ENCODE results near the gene MAP2K2. TPM values are rescaled to one million over a fixed set of nuclear protein-coding genes. Genes with fewer than 3 reads are reported as not detected.
A peak's percentile ranks its signal among the peaks of the same experiment; 100 is the strongest.

Gene MAP2K2
- total and polyA plus RNA-seq, 9 of the 15 experiments (the other 6 are each of a cell fraction or from before 2014, with no cell fraction given) = 1.0 to 151 (median 58.3) TPM

- peak in 2 of 3 experiments; percentile 3 to 55; a peak in 3 of 6 replicates for TF ChIP-seq CTCF (IDR thresholded peaks at IDR 0.05 in 2 of 3, conservative IDR thresholded peaks at IDR 0.05 in 1 of 3; ENCODE audit: insufficient read depth in 2 of 3, low read depth in 1 of 3, low read length in 3 of 3)
- TF ChIP-seq IRF2 (CRISPR knock-in tag; IDR thresholded peaks at IDR 0.05) = no peak
- peak; percentile 22 for TF ChIP-seq NEUROD1 (IDR thresholded peaks at IDR 0.05; ENCODE audit: borderline replicate concordance, low read depth, low read length, partially characterized antibody)
- TF ChIP-seq HMGN3 (IDR thresholded peaks at IDR 0.05; ENCODE audit: borderline replicate concordance, extremely low read depth, insufficient read length, low read depth, low read length) = no peak
- TF ChIP-seq GTF2F1 (IDR thresholded peaks at IDR 0.05; ENCODE audit: low read depth, low read length) = 0 out of 2 replicates have a peak, but pooled peaks have one; percentile 47
- no peak for TF ChIP-seq TEAD2 (tag; IDR thresholded peaks at IDR 0.05)
- TF ChIP-seq ATF7 (IDR thresholded peaks at IDR 0.05) = peak; percentile 37; the same call in 1 of the 2 replicates
- no peak for TF ChIP-seq ZNF696 (CRISPR knock-in tag; conservative IDR thresholded peaks at IDR 0.05)
- no peak for TF ChIP-seq MCM7 (IDR thresholded peaks at IDR 0.05)
- no peak for TF ChIP-seq MEF2A (IDR thresholded peaks at IDR 0.05; ENCODE audit: control insufficient read depth, low read depth, low read length)
- TF ChIP-seq ZNF512 (tag; IDR thresholded peaks at IDR 0.05) = no peak
- no peak for TF ChIP-seq STAT5B (CRISPR knock-in tag; IDR thresholded peaks at IDR 0.05)
- TF ChIP-seq ZNF239 (CRISPR knock-in tag; IDR thresholded peaks at IDR 0.05) = no peak
- TF ChIP-seq CREB3L1 (IDR thresholded peaks at IDR 0.05; ENCODE audit: borderline replicate concordance, low read depth) = peak; percentile 98
- TF ChIP-seq TRIM25 (IDR thresholded peaks at IDR 0.05; ENCODE audit: borderline replicate concordance) = no peak
- TF ChIP-seq CREB3 (tag; conservative IDR thresholded peaks at IDR 0.05; ENCODE audit: low read depth) = no peak
Measured at GRCh38 chr19:4123615-4124568, at the start of gene MAP2K2 (continued).
